ENCODE results near the gene LMX1B.

Gene LMX1B

DNA sequence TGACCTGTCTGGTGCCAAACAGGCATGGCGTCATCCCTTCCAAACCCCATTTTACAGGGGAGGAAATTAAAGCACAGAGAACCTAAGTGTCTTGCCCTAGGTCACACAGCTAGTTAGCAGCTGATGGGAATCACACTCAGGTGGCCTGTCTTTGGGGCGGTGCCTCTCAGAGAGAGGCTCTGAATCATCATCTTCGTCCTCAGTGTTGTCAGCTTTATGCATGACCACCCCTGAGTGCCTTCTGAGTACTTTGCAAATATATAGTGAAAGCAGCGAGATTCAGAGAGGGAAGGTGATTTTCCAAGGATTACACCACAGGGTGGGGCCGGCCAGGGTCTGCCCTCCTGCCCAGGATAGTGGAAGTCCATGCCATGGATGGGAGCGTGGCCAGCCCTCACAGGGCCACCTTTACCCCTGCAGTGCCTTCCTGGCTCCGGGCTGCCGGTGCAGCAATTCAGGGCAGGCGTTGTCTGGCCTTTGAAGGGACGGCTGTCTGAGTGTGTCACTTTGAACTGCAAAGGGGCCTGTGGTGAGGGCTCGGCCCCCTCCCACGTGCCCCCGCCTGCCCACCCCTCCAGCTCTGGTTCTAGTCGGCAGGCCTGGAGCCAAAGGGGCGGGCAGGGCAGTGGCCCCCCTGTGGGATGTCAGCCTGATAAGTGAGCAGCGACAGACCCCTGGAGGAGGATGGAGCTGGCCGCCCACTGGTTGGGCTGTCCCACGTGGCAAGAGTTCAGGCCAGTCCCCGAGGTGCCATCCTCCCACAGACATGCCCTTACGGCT lies 16.9 kb downstream of the LMX1B start:
- no peak for DNase-seq

DNA sequence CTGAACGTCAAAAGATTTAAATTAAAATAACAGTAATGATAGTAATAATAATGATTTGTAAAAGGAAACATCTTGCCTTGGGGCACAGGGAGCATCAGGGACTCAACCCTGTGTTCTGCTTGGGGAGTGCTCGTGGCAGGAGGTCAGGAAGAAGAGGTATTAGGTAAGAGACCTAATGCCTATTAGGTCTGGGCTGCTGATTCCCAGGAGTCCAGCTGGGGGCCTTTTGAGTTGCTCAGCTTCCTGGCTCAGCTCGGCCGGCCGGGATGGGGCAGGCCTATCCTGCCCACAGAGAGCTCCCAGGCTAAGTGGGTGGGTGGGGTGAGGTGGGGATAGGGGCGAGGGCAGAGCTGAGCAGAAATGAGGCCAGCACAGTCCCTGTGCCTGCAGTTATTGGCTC lies 17.5 kb downstream of the LMX1B start:
- DNase-seq, result no peak

DNA sequence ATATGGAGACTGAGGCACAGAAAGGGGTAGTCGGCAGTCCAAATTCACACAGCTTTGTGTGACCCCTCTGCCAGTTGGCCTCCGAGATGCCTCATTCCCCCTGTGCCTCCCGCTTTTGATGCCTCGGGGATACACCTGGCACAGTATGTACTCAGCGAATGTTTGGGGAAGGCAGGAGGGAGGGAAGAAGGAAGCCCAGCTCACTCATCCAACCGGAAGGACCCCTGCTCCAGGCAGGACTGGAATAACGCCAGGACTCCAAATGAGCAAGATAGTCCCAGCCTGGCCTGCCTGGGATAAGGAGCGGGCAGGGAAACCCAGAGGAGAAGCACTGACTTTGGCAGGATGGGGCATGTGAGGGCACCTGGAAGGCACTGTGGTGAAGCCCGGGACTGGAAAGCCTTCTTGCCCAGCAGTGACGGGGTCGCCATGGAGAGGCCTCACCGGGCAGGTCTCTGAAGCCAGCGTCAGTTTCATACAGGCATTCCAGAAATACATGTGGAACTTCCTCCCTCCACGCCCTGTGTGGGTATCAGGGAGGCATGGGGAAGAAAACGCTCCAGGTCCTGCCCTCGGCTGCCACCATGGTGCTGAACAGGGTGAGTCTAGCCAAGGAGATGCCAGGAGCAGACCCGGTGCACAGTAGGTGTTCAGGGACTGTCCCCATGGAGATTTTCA lies 20.3 kb downstream of the LMX1B start:
- no peak for DNase-seq

DNA sequence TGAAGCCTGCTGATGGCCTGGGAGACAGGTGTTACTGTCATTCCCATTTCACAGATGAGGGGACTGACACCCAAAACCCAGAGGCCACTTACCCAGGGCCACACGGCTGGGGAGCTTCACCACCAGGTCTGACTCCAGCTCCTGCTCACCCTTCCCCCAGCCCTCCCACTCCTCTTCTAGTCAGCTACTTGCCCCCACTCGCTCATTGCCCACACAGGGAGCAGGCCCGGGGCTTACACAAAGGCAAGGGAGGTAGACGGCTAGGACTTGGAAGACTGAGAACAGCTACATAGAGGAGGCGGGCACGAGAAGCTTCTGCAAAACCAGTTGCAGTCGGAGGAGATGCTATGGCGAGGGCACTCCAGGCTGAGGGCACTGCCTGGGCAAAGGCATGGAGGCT lies 21.3 kb downstream of the LMX1B start:
- DNase-seq, result no peak

DNA sequence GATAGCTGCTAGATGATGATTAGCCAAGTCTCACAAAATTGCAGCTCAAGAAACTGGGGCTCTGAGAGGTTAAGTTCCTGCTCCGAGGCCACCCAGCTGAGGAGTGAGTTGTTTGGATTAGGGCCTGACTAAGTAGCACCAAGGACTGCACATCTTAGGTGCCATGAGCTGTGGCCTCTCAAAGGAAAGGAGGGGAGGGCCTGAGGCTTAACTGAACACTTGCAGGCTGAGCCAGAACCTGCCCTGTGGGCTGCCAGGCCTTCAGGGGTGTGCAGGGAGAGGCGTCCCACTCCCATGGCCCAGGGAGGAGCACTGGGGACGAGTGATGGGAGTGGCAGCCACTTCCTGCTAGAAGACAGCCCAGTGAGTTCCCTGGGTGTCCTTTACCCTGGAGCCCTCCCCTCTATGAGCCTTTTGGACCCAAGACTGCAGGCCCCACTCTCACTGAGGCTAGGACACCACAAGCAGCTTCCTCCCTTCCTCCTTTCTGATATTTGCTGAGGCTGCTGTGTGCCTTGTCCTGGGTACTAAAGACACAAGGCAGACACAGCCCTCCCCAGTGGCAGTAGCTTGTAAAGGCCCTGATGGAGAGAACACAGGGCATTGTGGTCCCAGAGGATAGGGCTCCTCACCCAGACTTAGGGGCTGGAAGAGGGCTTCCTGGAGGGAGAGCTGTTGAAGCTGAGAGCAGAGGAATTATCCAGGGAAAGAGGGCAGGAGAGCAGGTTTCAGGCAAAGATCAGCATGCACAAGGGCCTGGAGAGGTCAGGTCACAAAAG lies 22.1 kb downstream of the LMX1B start:
- no peak for DNase-seq

DNA sequence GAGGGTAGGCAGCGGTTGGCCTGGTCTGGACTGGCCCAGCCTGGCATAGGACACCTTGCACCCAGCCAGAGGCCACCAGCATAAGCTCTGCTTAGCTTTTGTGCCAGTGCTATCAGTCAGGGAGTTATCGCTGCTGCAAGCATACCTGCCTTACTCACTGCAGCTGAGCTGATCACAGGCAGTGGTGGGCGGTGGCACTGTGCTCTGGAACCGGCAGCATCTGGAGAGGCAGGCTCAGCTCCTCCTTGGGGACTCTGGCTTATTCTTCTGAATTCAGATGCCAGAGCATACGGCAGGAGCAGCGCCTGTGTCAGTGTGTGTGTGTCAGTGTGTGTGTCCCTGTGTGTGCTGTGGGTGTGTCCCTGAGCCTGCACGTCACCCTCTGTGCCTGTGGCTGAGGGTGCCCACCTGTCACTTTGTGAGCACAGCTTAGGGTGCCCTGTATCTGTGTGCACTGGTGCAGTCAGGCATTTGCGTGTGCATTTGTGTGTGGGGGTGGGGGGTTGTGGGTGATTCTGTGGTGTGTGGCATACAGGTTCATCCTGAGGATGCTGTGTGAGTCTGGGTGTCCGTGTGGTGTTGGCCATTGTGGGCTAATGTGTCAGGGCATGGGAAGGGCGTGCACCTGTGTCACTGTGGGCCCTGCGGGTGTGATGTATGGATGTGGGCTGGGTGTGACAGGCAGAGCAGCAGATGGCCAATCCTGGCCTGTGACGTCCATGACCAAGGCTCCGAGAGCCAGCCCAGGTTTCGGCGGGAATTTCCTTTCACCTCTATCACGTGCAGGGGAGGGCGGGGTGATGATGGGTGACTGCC lies 23.5 kb downstream of the LMX1B start:
- peak in 4 of 51 donors; percentile 9 to 43 (median 24) for DNase-seq

DNA sequence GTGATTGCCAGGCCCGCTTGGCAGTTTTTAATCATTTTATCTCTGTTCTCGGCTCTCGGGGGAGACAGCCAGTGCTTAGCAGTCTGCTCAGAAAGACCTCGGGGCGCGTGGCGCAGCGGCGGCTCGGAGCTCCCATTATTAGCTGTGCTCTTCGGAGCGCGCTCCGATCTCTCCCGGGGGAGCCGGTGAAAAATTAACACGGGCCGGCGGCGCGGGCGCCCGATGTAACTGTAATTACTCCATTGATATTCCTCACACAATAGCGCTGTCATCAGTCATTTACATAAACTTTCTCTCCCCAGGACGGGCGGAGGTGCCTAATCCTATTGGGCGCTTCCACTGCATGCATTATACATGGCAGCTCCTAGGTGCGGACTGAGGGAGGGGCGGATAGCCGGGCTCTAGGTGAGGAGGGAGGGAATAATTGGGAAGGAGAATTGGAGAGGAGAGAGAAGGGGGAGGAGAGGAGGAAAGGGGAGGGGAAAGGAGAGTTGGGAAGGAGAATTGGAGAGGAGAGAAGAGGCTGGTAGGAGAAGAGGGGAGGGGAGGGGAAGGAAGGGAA lies 24.9 kb downstream of the LMX1B start:
- peak in 3 of 51 donors; percentile 4 to 9 (median 7) for DNase-seq

DNA sequence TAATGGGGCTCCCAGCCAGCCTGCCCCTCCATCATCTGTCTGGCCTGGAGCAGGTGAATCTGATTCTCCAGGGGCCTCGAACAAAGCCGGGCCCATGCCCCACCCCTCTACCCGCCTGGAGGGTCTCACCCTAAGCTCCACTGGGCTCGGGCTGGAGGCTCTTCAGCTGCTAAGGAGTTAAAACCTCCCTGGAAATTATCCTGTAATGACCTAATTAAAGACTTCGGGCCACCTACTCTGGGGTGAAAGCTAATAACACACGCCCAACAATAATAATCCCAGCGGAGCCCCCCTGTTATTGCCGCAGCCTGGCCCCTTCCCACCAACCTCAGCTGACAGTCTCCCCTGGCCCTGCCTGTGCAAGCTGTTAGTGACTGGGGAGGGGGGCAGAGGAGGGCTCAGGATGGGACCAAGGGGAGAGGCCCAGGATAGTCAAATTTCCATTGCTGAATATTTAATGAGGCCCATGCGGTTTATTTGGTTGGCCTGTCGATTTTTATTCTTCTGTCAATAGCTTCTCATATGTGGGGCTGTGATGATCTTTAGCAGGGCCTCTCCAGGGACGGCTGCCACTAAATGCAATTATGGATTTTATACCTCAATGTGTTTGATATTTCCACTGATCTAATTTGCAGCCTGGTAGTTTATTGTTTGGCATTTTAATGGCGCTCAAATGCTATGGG lies 25.7 kb downstream of the LMX1B start:
- no peak for DNase-seq

DNA sequence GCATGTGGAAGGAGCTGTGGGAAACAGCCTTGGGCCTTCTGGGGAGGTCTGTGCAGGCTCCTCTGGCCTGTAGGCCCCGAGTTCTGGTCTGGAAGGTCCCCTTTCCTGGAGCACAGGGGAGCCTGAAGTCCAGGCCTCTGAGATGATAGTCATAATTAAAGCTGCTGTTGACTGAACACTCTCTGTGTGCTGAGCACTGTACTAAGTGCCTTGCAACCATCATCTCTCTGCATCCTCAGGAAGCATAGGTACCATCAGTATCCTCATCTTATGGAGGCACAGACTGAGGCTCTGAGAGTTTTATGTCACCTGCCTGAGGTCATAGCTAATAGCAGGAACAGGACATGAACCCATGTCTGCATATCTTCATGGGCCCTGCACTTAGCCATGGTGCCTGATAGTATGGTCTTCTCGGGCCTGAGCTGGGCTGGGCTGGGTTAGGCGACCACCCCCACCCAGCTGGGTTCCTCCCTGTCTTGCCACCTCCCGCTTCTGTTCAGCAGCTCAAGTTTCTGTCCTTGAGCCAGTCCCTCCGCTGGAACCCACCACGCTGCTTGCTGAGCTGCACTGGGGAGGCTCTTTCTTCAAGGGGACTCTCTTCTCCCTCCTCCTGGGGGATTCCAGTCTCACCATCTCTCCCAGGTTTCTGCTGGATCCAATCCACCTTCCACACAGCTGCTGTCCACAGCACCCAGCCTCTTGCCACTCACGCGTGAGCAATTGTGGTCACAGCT lies 27.6 kb downstream of the LMX1B start:
- DNase-seq, result no peak

DNA sequence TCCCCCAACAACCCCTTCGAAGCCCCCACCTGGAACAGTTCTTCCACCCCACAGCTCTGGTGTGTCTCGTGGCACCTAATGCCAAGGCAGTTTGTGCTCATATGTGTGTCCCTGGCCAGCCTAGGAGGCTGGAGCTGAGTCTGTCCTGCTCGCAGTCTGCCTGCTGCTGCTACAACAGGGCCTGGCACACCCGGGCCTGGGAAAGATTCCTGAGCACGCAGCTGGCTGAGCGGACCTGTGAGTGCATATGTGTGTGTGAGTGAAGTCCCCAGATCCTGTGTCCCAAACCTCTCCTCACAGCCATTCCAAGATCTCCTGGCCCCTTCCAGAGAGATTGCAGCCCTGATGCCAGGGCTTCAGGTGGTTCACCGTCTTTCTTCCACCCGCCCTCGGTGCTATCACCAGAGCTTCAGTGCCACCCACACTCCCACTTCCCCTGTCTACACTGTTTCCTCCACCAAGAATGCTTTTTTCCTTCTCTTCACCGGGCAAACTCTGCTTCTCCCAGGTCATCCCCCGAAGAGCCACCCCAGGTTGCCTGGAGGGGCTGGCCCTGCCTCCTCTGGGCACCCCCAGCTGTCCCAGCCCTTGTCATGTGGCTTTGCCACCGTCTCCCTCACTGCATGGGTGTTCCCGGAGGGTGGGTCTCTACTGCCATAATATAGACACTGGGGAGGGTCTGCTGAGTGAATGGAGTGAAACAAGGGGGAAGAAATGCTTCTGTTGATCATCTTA lies 28.4 kb downstream of the LMX1B start:
- no peak for DNase-seq

DNA sequence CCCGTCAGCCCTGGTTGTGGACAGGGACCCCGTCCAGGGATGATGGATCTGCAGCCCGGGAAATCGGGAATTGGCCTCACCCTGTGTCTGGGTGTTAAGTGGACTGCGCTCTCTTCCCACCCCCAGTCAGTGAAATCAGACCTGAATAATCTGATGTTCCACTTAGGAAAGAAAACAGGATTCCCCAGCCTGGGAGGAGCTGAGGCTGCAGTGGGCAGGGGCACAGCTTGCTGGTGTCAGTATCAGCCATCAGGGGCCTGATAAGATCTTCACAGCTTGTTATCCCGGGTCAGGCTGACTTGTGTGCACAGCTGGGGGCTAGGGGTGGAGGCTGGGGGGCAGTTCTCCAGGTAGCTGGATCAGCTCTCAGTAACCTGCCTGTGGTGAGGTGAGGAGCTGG lies 29.1 kb downstream of the LMX1B start:
- no peak for DNase-seq

DNA sequence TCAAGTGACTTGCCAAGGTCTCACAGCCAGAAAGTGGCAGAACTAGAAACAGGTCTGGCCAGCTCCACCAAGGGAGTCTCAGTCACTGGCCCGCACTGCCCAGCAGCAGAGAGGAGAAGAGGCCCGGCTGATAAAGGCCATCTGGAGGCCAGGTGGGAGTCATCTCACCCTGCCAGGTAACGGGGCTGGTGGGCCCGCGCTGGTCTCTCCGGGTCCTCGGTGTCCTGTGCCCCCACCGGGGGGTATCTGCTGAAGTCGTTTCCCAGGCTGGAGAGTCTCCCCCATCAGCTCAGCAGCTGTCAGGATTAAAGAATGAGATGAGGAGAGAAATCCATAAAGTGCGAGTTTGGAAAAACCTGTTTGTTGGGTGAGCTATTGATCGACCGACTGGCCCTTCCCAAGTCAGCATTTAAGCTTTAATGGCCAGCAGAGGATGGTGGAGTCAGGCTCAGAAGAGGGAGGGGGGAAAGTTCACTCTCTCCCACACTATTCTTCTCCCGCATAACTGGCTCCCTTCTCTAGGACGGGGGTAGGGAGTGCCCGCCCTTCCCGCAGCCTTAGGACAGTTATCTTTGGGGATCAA lies 30.3 kb downstream of the LMX1B start:
- no peak for DNase-seq

DNA sequence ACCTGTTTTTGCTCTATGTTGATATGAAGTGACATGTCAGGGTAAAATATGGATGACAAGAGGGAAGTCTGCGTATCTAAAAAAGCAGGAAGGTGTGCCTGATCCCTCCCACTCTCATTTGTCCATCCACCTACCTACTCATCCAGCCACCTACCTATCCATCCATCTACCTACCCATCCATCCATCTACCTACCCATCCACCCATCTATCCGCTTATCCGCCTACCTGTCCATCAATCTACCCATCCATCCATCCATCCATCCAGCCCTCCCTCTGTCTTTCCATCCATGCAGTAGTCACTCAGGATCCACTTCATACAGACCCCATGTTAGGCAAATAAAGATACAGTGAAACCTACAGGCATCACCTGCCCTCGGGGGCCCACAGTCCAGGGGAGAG lies 32.4 kb downstream of the LMX1B start:
- no peak for DNase-seq

DNA sequence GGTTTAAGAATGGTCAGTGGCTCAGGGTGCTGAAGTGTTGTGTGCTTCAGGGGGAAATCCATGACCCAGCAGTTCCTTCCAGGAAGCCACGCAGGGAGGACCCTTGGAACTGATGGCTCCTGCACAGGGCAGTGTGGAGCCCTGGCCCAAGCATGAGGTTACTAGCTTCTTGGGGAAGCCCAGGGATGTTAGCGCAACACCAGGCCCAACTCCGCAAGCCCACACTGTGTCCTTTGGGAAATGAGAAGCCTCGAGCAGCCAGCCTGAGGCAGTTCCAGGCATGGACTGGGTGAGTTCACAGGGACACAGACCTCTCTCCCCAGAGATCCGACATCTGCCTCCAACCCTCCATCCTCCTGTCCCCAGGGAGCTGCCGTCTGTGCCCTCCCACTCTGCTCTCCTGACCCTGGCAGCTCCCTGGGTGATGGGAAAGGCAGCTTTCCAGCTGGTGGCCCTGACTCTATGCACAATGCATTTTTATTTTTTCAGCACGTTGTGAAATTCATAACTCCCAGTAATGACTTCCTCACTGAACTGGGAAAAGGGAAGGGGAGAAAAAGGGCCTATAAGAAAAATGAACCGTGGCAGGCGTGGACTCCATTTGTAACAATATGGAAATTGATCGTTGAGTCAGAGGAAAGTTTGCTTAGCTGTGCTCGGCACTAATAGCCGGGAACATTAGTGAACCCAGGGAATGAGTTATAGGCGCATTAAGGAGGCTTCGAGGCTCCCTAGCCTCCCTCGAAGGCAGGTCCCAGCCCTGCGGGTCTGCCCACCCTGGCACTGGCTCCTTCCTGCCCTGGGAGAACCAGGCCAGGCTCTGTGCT lies 34.1 kb downstream of the LMX1B start:
- no peak for DNase-seq

DNA sequence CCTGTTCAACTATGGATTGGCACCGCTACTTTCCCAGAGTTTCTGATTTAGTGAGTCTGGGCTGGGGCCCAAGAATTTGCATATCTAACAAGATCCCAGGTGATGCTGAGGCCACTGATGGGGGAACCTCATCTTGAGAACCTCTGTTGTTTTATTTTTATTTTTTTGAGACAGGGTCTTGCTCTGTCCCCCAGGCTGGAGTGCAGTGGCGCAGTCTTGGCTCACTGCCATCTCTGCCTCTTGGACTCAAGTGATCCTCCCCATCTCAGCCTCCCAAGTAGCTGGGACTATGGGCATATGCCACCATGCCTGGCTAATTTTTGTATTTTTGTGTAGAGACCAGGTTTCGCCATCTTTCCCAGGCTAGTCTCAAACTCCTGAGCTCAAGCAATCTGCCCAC lies 35.7 kb downstream of the LMX1B start:
- DNase-seq, result no peak

DNA sequence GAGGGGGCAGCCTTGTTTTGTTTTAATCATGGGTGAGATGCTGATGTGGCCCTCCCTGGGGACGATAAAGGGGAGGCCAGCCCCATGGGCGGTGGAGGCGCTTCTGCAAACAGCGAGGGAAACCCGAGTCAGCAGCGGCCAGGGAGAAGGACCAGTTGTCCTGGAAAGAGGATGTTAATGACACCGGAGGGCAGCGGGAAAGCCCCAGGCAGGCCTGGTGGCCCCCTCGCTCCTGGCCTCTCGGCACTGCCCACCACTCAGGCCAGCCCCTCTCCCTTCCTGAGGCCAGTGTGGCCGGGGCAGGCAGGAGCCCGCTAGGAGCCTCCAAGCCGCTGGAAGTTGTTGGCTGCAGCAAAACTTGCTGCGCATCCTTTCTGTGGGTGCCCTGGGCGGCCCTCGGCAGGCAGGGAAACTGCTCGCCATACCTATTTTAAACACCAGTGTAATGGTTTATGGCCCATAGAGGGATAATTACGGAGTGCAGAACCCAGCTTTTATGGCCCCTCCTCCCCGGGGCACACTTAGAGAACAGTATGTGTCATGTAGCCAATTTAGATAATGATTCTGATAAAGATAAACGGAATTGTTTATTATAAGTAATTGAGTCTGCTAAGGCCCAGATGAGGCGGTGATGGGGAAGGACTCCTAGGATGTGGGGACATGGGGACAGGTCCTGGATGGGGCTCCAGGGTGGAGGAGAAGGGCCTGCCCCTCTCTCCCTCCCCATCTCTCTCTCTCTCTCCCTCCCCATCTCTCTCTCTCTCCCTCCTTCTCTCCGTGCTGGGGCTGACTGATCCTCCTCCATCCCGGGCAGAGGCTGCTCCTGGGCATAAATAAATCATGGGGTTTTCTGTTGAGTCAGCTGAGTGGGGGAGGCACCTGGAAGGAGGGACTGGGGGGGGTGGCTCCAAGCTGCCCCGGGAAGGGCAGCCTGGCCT lies 36.9 kb downstream of the LMX1B start:
- no peak for DNase-seq

DNA sequence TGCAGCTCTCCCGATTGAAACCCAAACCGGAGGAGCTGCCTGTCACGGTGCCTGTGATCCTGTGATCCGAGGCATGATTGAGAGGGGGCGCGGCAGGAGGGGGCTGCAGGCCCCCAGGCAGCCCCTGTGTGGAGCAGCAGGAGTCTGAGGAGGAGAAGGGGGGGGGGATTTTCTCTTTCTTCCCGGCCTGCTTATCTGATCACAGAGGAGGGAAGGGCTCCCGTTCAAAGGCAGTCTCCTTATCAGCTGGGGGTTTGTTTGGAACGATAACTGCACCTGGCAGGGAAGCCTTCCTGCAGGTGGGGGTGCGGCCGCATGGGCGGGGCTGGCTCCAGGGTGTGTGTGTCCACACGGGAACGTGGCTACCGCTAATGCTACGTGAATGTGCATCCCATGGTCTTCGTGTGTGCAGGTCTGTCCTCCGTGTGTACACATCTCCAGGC lies 38.4 kb downstream of the LMX1B start:
- DNase-seq, result no peak
